ENCODE measurements around the gene GMEB1.
A peak's percentile ranks its signal among the peaks of the same experiment; 100 is the strongest.

GMEB1 gene, protein sequence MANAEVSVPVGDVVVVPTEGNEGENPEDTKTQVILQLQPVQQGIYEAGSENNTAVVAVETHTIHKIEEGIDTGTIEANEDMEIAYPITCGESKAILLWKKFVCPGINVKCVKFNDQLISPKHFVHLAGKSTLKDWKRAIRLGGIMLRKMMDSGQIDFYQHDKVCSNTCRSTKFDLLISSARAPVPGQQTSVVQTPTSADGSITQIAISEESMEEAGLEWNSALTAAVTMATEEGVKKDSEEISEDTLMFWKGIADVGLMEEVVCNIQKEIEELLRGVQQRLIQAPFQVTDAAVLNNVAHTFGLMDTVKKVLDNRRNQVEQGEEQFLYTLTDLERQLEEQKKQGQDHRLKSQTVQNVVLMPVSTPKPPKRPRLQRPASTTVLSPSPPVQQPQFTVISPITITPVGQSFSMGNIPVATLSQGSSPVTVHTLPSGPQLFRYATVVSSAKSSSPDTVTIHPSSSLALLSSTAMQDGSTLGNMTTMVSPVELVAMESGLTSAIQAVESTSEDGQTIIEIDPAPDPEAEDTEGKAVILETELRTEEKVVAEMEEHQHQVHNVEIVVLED

DNA sequence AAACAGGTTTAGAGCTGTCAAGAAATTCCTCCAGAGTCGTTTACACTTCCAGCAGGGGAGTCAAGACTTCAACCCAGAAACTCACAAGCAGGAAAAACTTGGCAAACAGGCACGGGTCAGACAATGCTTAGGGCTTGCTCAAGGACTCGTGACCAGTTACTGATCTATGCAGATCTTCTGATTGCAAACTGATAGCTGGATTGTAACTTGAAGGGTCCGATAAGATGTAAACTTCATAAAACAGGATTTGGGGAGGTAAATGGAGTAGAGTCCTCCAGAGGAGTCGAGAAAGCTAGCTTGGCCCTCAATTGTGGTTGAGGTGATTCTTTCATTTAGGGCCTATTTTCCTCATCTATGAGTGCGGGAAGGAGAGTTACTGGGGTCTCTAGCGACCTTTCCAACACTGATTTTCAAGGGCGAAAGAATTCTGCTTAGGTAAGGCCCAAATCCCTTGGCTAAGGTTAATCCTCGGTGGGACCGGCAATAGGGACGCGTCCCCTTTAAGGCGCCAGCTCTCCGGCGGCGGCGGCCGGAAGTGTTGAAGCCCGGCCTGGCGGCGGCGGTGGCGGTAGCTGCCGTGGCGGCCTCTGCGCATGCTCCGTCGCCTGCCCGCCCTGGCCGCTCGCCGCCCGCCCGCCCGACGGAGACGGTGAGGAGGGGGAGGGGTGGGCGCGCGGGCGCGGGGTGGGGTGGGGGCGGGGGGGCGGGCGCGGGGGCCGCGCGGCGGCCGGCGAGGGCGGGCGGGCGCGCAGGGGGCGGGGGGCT lies at the start of gene GMEB1:
Gene GMEB1 (plus strand): TSS at position 594 of the 765 bp plus-strand sequence. CDS start 14,829 bp downstream, outside the sequence.
- peak; percentile 84 for ATAC-seq
- no peak for TF ChIP-seq BACH2 (CRISPR knock-in tag; IDR thresholded peaks at IDR 0.05; ENCODE audit: borderline replicate concordance)
- no peak for TF ChIP-seq ZNF70 (CRISPR knock-in tag; IDR thresholded peaks at IDR 0.05)
- TF ChIP-seq OSR1 (CRISPR knock-in tag; IDR thresholded peaks at IDR 0.05) = no peak
- no peak for TF ChIP-seq ZFP3 (CRISPR knock-in tag; IDR thresholded peaks at IDR 0.05)
- TF ChIP-seq, protein P1, sequence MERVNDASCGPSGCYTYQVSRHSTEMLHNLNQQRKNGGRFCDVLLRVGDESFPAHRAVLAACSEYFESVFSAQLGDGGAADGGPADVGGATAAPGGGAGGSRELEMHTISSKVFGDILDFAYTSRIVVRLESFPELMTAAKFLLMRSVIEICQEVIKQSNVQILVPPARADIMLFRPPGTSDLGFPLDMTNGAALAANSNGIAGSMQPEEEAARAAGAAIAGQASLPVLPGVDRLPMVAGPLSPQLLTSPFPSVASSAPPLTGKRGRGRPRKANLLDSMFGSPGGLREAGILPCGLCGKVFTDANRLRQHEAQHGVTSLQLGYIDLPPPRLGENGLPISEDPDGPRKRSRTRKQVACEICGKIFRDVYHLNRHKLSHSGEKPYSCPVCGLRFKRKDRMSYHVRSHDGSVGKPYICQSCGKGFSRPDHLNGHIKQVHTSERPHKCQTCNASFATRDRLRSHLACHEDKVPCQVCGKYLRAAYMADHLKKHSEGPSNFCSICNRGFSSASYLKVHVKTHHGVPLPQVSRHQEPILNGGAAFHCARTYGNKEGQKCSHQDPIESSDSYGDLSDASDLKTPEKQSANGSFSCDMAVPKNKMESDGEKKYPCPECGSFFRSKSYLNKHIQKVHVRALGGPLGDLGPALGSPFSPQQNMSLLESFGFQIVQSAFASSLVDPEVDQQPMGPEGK (CRISPR knock-in tag; IDR thresholded peaks at IDR 0.05; ENCODE audit: borderline replicate concordance) = no peak
- TF ChIP-seq, protein P2, sequence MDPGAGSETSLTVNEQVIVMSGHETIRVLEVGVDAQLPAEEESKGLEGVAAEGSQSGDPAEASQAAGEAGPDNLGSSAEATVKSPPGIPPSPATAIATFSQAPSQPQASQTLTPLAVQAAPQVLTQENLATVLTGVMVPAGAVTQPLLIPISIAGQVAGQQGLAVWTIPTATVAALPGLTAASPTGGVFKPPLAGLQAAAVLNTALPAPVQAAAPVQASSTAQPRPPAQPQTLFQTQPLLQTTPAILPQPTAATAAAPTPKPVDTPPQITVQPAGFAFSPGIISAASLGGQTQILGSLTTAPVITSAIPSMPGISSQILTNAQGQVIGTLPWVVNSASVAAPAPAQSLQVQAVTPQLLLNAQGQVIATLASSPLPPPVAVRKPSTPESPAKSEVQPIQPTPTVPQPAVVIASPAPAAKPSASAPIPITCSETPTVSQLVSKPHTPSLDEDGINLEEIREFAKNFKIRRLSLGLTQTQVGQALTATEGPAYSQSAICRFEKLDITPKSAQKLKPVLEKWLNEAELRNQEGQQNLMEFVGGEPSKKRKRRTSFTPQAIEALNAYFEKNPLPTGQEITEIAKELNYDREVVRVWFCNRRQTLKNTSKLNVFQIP (CRISPR knock-in tag; IDR thresholded peaks at IDR 0.05; ENCODE audit: borderline replicate concordance, low read depth) = no peak
- no peak for TF ChIP-seq ISL1 (CRISPR knock-in tag; IDR thresholded peaks at IDR 0.05)
- no peak for TF ChIP-seq ZFP30 (CRISPR knock-in tag; IDR thresholded peaks at IDR 0.05)
- TF ChIP-seq CSDC2 (CRISPR knock-in tag; IDR thresholded peaks at IDR 0.05) = no peak
- no peak for TF ChIP-seq ESRRG (CRISPR knock-in tag; IDR thresholded peaks at IDR 0.05)
- TF ChIP-seq ARNTL (CRISPR knock-in tag; IDR thresholded peaks at IDR 0.05; ENCODE audit: borderline replicate concordance, low read depth) = no peak

DNA sequence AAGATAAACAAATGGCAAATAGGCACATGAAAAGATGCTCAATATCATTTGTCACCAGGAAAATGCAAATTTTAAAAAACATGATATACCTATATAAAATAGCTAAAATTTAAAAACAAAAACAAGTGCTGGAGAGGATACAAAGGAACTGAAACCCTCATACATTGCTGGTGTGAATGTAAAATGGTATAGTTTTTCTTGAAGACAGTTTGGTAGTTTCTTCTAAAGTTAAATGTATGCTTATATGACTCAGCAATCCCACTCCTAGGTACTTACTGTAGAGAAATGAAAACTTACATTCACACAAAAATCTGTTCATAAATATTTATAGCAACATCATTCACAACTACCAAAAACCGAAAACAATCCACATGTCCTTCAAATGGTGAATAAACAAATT lies 36.9 kb upstream of the GMEB1 start:
- TF ChIP-seq PPARA (CRISPR knock-in tag; IDR thresholded peaks at IDR 0.05; ENCODE audit: borderline replicate concordance) (no peak), ZNF8 (CRISPR knock-in tag; IDR thresholded peaks at IDR 0.05) (peak; percentile 81; the same call in 1 of the 2 replicates), RARB (CRISPR knock-in tag; IDR thresholded peaks at IDR 0.05) (no peak)
- no peak for ATAC-seq

DNA sequence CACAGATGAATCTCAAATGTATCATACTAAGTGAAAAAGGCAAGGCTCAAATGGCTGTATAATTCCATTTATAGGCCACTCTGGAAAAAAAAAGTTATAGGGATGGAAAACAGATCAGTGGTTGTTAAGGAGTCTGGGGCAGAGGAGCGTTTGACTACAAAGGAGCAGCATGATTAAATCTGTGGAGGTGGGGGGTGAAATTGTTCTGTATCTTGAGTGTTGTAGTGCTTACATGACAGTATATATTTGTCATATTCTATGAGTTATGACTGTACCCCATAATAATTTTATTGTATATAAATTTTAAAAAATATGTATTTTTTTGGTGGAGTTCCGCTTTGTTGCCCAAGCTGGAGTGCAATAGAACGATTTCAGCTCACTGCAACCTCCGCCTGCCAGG lies 36.0 kb upstream of the GMEB1 start:
- ATAC-seq = no peak
- TF ChIP-seq ESRRG (CRISPR knock-in tag; IDR thresholded peaks at IDR 0.05) = no peak
- no peak for TF ChIP-seq TCF4 (CRISPR knock-in tag; IDR thresholded peaks at IDR 0.05; ENCODE audit: borderline replicate concordance)
- no peak for TF ChIP-seq OSR1 (CRISPR knock-in tag; IDR thresholded peaks at IDR 0.05)
- TF ChIP-seq ZNF565 (CRISPR knock-in tag; conservative IDR thresholded peaks at IDR 0.05; ENCODE audit: low read depth) = no peak
- TF ChIP-seq SNAI2 (CRISPR knock-in tag; IDR thresholded peaks at IDR 0.05) = no peak
- no peak for TF ChIP-seq ARNTL (CRISPR knock-in tag; IDR thresholded peaks at IDR 0.05; ENCODE audit: borderline replicate concordance, low read depth)
- no peak for TF ChIP-seq CSDC2 (CRISPR knock-in tag; IDR thresholded peaks at IDR 0.05)
- TF ChIP-seq, protein P3, sequence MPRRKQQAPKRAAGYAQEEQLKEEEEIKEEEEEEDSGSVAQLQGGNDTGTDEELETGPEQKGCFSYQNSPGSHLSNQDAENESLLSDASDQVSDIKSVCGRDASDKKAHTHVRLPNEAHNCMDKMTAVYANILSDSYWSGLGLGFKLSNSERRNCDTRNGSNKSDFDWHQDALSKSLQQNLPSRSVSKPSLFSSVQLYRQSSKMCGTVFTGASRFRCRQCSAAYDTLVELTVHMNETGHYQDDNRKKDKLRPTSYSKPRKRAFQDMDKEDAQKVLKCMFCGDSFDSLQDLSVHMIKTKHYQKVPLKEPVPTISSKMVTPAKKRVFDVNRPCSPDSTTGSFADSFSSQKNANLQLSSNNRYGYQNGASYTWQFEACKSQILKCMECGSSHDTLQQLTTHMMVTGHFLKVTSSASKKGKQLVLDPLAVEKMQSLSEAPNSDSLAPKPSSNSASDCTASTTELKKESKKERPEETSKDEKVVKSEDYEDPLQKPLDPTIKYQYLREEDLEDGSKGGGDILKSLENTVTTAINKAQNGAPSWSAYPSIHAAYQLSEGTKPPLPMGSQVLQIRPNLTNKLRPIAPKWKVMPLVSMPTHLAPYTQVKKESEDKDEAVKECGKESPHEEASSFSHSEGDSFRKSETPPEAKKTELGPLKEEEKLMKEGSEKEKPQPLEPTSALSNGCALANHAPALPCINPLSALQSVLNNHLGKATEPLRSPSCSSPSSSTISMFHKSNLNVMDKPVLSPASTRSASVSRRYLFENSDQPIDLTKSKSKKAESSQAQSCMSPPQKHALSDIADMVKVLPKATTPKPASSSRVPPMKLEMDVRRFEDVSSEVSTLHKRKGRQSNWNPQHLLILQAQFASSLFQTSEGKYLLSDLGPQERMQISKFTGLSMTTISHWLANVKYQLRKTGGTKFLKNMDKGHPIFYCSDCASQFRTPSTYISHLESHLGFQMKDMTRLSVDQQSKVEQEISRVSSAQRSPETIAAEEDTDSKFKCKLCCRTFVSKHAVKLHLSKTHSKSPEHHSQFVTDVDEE (CRISPR knock-in tag; IDR thresholded peaks at IDR 0.05) = no peak
- TF ChIP-seq ZFP30 (CRISPR knock-in tag; IDR thresholded peaks at IDR 0.05) = no peak
- TF ChIP-seq, protein P4, sequence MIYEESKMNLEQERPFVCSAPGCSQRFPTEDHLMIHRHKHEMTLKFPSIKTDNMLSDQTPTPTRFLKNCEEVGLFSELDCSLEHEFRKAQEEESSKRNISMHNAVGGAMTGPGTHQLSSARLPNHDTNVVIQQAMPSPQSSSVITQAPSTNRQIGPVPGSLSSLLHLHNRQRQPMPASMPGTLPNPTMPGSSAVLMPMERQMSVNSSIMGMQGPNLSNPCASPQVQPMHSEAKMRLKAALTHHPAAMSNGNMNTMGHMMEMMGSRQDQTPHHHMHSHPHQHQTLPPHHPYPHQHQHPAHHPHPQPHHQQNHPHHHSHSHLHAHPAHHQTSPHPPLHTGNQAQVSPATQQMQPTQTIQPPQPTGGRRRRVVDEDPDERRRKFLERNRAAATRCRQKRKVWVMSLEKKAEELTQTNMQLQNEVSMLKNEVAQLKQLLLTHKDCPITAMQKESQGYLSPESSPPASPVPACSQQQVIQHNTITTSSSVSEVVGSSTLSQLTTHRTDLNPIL (CRISPR knock-in tag; IDR thresholded peaks at IDR 0.05; ENCODE audit: low read depth) = no peak
- no peak for TF ChIP-seq TOX (CRISPR knock-in tag; IDR thresholded peaks at IDR 0.05; ENCODE audit: borderline replicate concordance)
- TF ChIP-seq ZC3H10 (CRISPR knock-in tag; IDR thresholded peaks at IDR 0.05) = no peak
- TF ChIP-seq ZNF70 (CRISPR knock-in tag; IDR thresholded peaks at IDR 0.05) = no peak
- TF ChIP-seq RARB (CRISPR knock-in tag; IDR thresholded peaks at IDR 0.05) = no peak
- TF ChIP-seq, protein P2 (CRISPR knock-in tag; IDR thresholded peaks at IDR 0.05; ENCODE audit: borderline replicate concordance, low read depth) = no peak
- TF ChIP-seq GLIS3 (CRISPR knock-in tag; IDR thresholded peaks at IDR 0.05) = no peak
- TF ChIP-seq BACH2 (CRISPR knock-in tag; IDR thresholded peaks at IDR 0.05; ENCODE audit: borderline replicate concordance) = no peak
- no peak for TF ChIP-seq PPARA (CRISPR knock-in tag; IDR thresholded peaks at IDR 0.05; ENCODE audit: borderline replicate concordance)
- TF ChIP-seq, protein P1 (CRISPR knock-in tag; IDR thresholded peaks at IDR 0.05; ENCODE audit: borderline replicate concordance) = no peak
- no peak for TF ChIP-seq ZFP3 (CRISPR knock-in tag; IDR thresholded peaks at IDR 0.05)
